ENCODE data around the gene TCEAL6.
A peak's percentile ranks its signal among the peaks of the same experiment; 100 is the strongest.
"Not testable (repeated sequence)": the region's sequence is repeated elsewhere in the genome, so short reads cannot be mapped to it uniquely, and the experiment has no call there.

The TCEAL6 gene

GRCh38 chrX:102142274-102142673 is at the start of gene TCEAL6:
Gene TCEAL6 (minus strand): TSS chrX:102142481.
- not testable (repeated sequence) for DNase-seq

- no peak for DNase-seq
Measured at GRCh38 chrX:102185967-102186720, 43.9 kb upstream of the TCEAL6 start.

- peak; percentile 43 for DNase-seq
Measured at GRCh38 chrX:102155806-102156179, 13.5 kb upstream of the TCEAL6 start, which contains the start of gene BEX5. Gene BEX5 (minus strand): TSS chrX:102155977. CDS start chrX:102154265, 1,712 bp downstream.

GRCh38 chrX:102154900-102155805 is 12.9 kb upstream of the TCEAL6 start:
- no peak for DNase-seq

GRCh38 chrX:102154218-102154860 is 12.1 kb upstream of the TCEAL6 start:
- DNase-seq = no peak

- DNase-seq = not testable (repeated sequence)
Measured at GRCh38 chrX:102141631-102142030, 650 bp downstream of the TCEAL6 start.

- not testable (repeated sequence) for DNase-seq
Measured at GRCh38 chrX:102140876-102141275, 1.4 kb downstream of the TCEAL6 start.

- no peak for DNase-seq
Measured at GRCh38 chrX:102138064-102138463, 4.2 kb downstream of the TCEAL6 start.

GRCh38 chrX:102129473-102129872 is 12.8 kb downstream of the TCEAL6 start:
- DNase-seq = peak; percentile 1

GRCh38 chrX:102126863-102127262 is 15.4 kb downstream of the TCEAL6 start:
- no peak for DNase-seq

GRCh38 chrX:102126080-102126818 is 16.0 kb downstream of the TCEAL6 start:
- DNase-seq = not testable (repeated sequence)

GRCh38 chrX:102125436-102125835 is 16.8 kb downstream of the TCEAL6 start, which contains the start of gene TCEAL2:
Gene TCEAL2 (plus strand): TSS chrX:102125679. CDS start chrX:102126831, 1,152 bp downstream.
- DNase-seq = not testable (repeated sequence)

GRCh38 chrX:102125014-102125413 is 17.3 kb downstream of the TCEAL6 start:
- not testable (repeated sequence) for DNase-seq

- DNase-seq = no peak
Measured at GRCh38 chrX:102115748-102116147, 26.5 kb downstream of the TCEAL6 start.

- DNase-seq = no peak
Measured at GRCh38 chrX:102113367-102113766, 28.9 kb downstream of the TCEAL6 start.

All from suppressor macrophage treated with lipopolysaccharide for 4 hours (primary cell).